SK-N-SH (cell line): ENCODE measurements around the gene DEAF1. TPM values are rescaled to one million over a fixed set of nuclear protein-coding genes. Genes with fewer than 3 reads are reported as not detected.

ENCODE experiments used
- CTCF ChIA-PET: fragments of 300-600, 350-600 bp; formaldehyde crosslinking; extraction: SDS; loops from one replicate; lab custom pipeline; 2021; lab: Yijun Ruan, JAX
- POLR2A ChIA-PET: fragments of 350-600 bp; sonication (Branson Sonifier 250); formaldehyde crosslinking; extraction: SDS; loops from one replicate; lab custom pipeline; 2020; ENCODE audit warnings: antibody characterized with exemption, inconsistent platforms; lab: Yijun Ruan, JAX
- DNase-seq: peaks from one replicate; pipeline ENCODE4 v3.0.0; 2012
- H2AFZ ChIP-seq: fragments of 200-600 bp; sonication (generic); 2 replicates; pipeline ENCODE4 v1.8.1; 2016; ENCODE audit warnings: antibody characterized with exemption, mild to moderate bottlenecking, low read depth
- H3F3A ChIP-seq: fragments of 200-600 bp; sonication (generic); replicated peaks from 2 replicates; pipeline ENCODE3; 2016; ENCODE audit warnings: antibody characterized with exemption, mild to moderate bottlenecking; ENCODE audit not compliant: insufficient read depth
- H3K27ac ChIP-seq, 2 experiments: fragments of 200-500 bp in 1 of 2; fragments of 200-600 bp in 1 of 2; sonication (Bioruptor generic) in 1 of 2; sonication (generic), shearing (Covaris generic) in 1 of 2; 2 replicates each; pipeline versions ENCODE4 v1.5.1 to v1.6.1; 2014 to 2016; ENCODE audit warnings: low read depth in 2 of 2, inconsistent platforms in 1 of 2, low read length in 1 of 2, mild to moderate bottlenecking in 1 of 2, mixed read lengths in 1 of 2
- H3K27me3 ChIP-seq: fragments of 200-600 bp; sonication (generic), shearing (Covaris generic); 2 replicates; pipeline ENCODE4 v1.6.1; 2016; ENCODE audit warnings: mixed run types; ENCODE audit not compliant: insufficient read depth
- H3K36me3 ChIP-seq, 2 experiments: fragments of 200-500 bp in 1 of 2; fragments of 200-600 bp in 1 of 2; sonication (Bioruptor generic) in 1 of 2; sonication (generic) in 1 of 2; replicated peaks in 1 of 2; 2 replicates each; pipeline versions ENCODE3 to v1.5.1; 2014 to 2016; ENCODE audit warnings: low read length in 1 of 2, mild to moderate bottlenecking in 1 of 2; ENCODE audit not compliant: insufficient read depth in 2 of 2, control insufficient read depth in 1 of 2
- H3K4me1 ChIP-seq, 2 experiments: fragments of 200-500 bp in 1 of 2; fragments of 200-600 bp in 1 of 2; sonication (Bioruptor generic) in 1 of 2; sonication (generic), shearing (Covaris generic) in 1 of 2; 2 replicates each; pipeline versions ENCODE4 v1.5.1 to v1.6.1; 2014 to 2016; ENCODE audit warnings: low read depth in 1 of 2, low read length in 1 of 2, mixed run types in 1 of 2; ENCODE audit not compliant: insufficient read depth in 2 of 2, control insufficient read depth in 1 of 2
- H3K4me2 ChIP-seq: fragments of 200-600 bp; sonication (generic), shearing (Covaris generic); 2 replicates; pipeline ENCODE4 v1.6.1; 2017; ENCODE audit warnings: mixed run types
- H3K4me3 ChIP-seq, 2 experiments: fragments of 200-500 bp in 1 of 2; fragments of 200-600 bp in 1 of 2; sonication (Bioruptor generic) in 1 of 2; sonication (generic), shearing (Covaris generic) in 1 of 2; 2 replicates each; pipeline versions ENCODE4 v1.5.1 to v1.8.1; 2014 to 2016; ENCODE audit warnings: low read depth in 2 of 2, inconsistent platforms in 1 of 2, low read length in 1 of 2, mild to moderate bottlenecking in 1 of 2, mixed read lengths in 1 of 2, moderate library complexity in 1 of 2
- H3K79me2 ChIP-seq: fragments of 200-600 bp; sonication (generic); 2 replicates; pipeline ENCODE4 v1.8.1; 2017; ENCODE audit warnings: mild to moderate bottlenecking; ENCODE audit not compliant: insufficient read depth
- H3K9ac ChIP-seq: fragments of 200-600 bp; sonication (generic); 2 replicates; pipeline ENCODE4 v1.6.1; 2017; ENCODE audit warnings: mixed run types
- H3K9me2 ChIP-seq: fragments of 200-600 bp; sonication (generic); 2 replicates; pipeline ENCODE4 v1.6.1; 2017; ENCODE audit warnings: mixed run types
- H3K9me3 ChIP-seq: fragments of 200-600 bp; sonication (generic); 2 replicates; pipeline ENCODE4 v1.6.1; 2017; ENCODE audit warnings: mixed run types, mild to moderate bottlenecking, moderate library complexity
- H4K20me1 ChIP-seq: fragments of 200-600 bp; sonication (generic); 2 replicates; pipeline ENCODE4 v1.6.1; 2017; ENCODE audit warnings: mild to moderate bottlenecking, mixed run types; ENCODE audit not compliant: insufficient read depth
- CHD2 ChIP-seq: fragments of 150-350 bp; IDR thresholded peaks from 2 replicates; pipeline ENCODE4 v1.6.1; 2018; ENCODE audit warnings: low read length; ENCODE audit not compliant: partially characterized antibody
- FOXM1 ChIP-seq: IDR thresholded peaks from 2 replicates; pipeline ENCODE4 v1.4.0; 2012; ENCODE audit warnings: low read depth, mild to moderate bottlenecking
- GABPA ChIP-seq: IDR thresholded peaks from 2 replicates; pipeline ENCODE4 v1.4.0; 2012; ENCODE audit warnings: low read depth, mild to moderate bottlenecking
- GATA2 ChIP-seq: sonication (generic); formaldehyde crosslinking; IDR thresholded peaks from 2 replicates; pipeline ENCODE4 v1.5.0; 2020; ENCODE audit warnings: mild to moderate bottlenecking, missing genetic modification reagents
- JUND ChIP-seq: IDR thresholded peaks from 2 replicates; pipeline ENCODE4 v1.4.0; 2012
- MEF2A ChIP-seq: IDR thresholded peaks from 2 replicates; pipeline ENCODE4 v1.4.0; 2012; ENCODE audit warnings: low read depth, borderline replicate concordance
- NFIC ChIP-seq: IDR thresholded peaks from 2 replicates; pipeline ENCODE4 v1.4.0; 2012; ENCODE audit warnings: borderline replicate concordance
- RAD21 ChIP-seq: IDR thresholded peaks from 2 replicates; pipeline ENCODE4 v1.6.1; 2012; ENCODE audit warnings: mild to moderate bottlenecking, low read length
- RCOR1 ChIP-seq: fragments of 150-350 bp; IDR thresholded peaks from 2 replicates; pipeline ENCODE4 v1.6.1; 2017; ENCODE audit warnings: antibody characterized with exemption, low read length
- RFX5 ChIP-seq: IDR thresholded peaks from 2 replicates; pipeline ENCODE4 v1.6.1; 2012; ENCODE audit warnings: mild to moderate bottlenecking, improper control_type of control experiment, low read length
- RXRA ChIP-seq: IDR thresholded peaks from 2 replicates; pipeline ENCODE4 v1.4.0; 2012; ENCODE audit warnings: low read depth, mild to moderate bottlenecking, borderline replicate concordance
- SMC3 ChIP-seq: IDR thresholded peaks from 2 replicates; pipeline ENCODE4 v1.6.1; 2012; ENCODE audit warnings: low read depth, low read length, improper control_type of control experiment
- TAF1 ChIP-seq: IDR thresholded peaks from 2 replicates; pipeline ENCODE4 v1.6.1; 2012; ENCODE audit warnings: low read depth, mild to moderate bottlenecking, low read length, moderate library complexity, borderline replicate concordance
- TCF12 ChIP-seq: IDR thresholded peaks from 2 replicates; pipeline ENCODE4 v1.4.0; 2012
- YY1 ChIP-seq: IDR thresholded peaks from 2 replicates; pipeline ENCODE4 v1.4.0; 2012; ENCODE audit warnings: low read depth, mild to moderate bottlenecking
- WGBS: methylation state at CpG from one replicate; pipeline ENCODE4 v1.1.6; 2017; ENCODE audit warnings: low lambda C conversion rate; 5-methylcytosine and 5-hydroxymethylcytosine counted together
- polyA plus RNA-seq, 3 experiments: library from polyadenylated mRNA; depleted of rRNA; stranded (reverse); fragments of >200 nt; gene quantifications; 2 replicates each; pipeline ENCODE4 v1.2.3, GENCODE V29; 2012
- TF ChIP-seq, protein P1 (sequence below): IDR thresholded peaks from 2 replicates; pipeline ENCODE4 v1.4.0; 2012; ENCODE audit warnings: low read depth
- TF ChIP-seq, protein P2 (sequence below): IDR thresholded peaks from 2 replicates; pipeline ENCODE4 v1.4.0; 2012; ENCODE audit warnings: low read depth, borderline replicate concordance
- TF ChIP-seq, protein P3 (sequence below): IDR thresholded peaks from 2 replicates; pipeline ENCODE4; 2012
- TF ChIP-seq, protein P4 (sequence below): IDR thresholded peaks from 2 replicates; pipeline ENCODE4 v1.6.1; 2012; ENCODE audit warnings: mild to moderate bottlenecking, low read depth, low read length, moderate library complexity
- TF ChIP-seq, protein P5 (sequence below): fragments of 150-350 bp; IDR thresholded peaks from 2 replicates; pipeline ENCODE4 v1.6.1; 2017; ENCODE audit warnings: antibody characterized with exemption, low read length, low read depth, borderline replicate concordance

Gene DEAF1
- polyA plus RNA-seq, 1 of the 3 experiments (the other 2 are of a cell fraction): 40.6 TPM

DNA sequence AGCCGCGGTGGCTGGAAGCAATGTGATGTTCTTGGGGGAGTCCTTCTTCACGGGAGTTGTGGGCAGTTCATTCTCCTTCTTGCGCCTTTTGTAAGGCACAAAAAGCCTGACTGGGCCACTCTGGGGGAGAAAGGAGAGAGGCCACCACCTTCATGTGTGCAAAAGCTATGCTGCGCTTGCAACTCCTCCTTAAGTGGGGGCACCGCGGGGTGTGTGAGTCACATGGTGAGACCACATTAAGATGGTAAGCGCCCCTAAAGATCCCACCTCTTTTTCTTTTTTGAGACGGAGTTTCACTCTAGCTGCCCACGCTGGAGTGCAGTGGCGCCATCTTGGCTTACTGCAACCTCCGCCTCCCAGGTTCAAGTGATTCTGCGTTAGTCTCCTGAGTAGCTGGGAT lies 14.1 kb downstream of the DEAF1 start:
- DNase-seq: no peak
- no peaks in the 10 kb centered on the region for H3K79me2 ChIP-seq
- H3K4me2 ChIP-seq: no peak overlapping the region
- H3K4me1 ChIP-seq: peaks cover 0 to 12% of the 10 kb centered on the region in 2 experiments; a peak in 1 of 4 replicates
- H4K20me1 ChIP-seq: no peaks in the 10 kb centered on the region
- no peak overlapping the region for H3K27ac ChIP-seq
- no peak overlapping the region for H3K9ac ChIP-seq
- H2AFZ ChIP-seq: no peak overlapping the region
- no peak overlapping the region for H3K4me3 ChIP-seq
- H3K9me3 ChIP-seq: no peaks in the 10 kb centered on the region
- no peaks in the 10 kb centered on the region for H3F3A ChIP-seq
- H3K27me3 ChIP-seq: no peaks in the 10 kb centered on the region
- ChIA-PET CTCF (interaction anchor here (0.9 to 1.6 kb wide), 4 partner anchors 19 to 48 kb away, joined by 3 to 5 read pairs (median 3); no protein-coding TSS in a partner anchor), POLR2A (no interaction called here)
- H3K36me3 ChIP-seq: peaks cover 22 to 41% of the 10 kb centered on the region in 2 experiments
- H3K9me2 ChIP-seq: no peaks in the 10 kb centered on the region
- WGBS: 92% methylated on average over 10 of the region's 13 CpGs
- no peak for TF ChIP-seq YY1
- TF ChIP-seq GATA2 (CRISPR knock-in tag): no peak
- no peak for TF ChIP-seq RFX5
- no peak for TF ChIP-seq TCF12
- no peak for TF ChIP-seq GABPA
- TF ChIP-seq FOXM1: no peak
- no peak for TF ChIP-seq RAD21
- no peak for TF ChIP-seq NFIC
- no peak for TF ChIP-seq CHD2
- TF ChIP-seq RCOR1: no peak
- no peak for TF ChIP-seq RXRA
- no peak for TF ChIP-seq SMC3
- TF ChIP-seq, protein P1, sequence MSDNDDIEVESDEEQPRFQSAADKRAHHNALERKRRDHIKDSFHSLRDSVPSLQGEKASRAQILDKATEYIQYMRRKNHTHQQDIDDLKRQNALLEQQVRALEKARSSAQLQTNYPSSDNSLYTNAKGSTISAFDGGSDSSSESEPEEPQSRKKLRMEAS: no peak
- TF ChIP-seq, protein P2, sequence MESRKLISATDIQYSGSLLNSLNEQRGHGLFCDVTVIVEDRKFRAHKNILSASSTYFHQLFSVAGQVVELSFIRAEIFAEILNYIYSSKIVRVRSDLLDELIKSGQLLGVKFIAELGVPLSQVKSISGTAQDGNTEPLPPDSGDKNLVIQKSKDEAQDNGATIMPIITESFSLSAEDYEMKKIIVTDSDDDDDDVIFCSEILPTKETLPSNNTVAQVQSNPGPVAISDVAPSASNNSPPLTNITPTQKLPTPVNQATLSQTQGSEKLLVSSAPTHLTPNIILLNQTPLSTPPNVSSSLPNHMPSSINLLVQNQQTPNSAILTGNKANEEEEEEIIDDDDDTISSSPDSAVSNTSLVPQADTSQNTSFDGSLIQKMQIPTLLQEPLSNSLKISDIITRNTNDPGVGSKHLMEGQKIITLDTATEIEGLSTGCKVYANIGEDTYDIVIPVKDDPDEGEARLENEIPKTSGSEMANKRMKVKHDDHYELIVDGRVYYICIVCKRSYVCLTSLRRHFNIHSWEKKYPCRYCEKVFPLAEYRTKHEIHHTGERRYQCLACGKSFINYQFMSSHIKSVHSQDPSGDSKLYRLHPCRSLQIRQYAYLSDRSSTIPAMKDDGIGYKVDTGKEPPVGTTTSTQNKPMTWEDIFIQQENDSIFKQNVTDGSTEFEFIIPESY: no peak
- no peak for TF ChIP-seq JUND
- no peak for TF ChIP-seq MEF2A
- TF ChIP-seq, protein P3, sequence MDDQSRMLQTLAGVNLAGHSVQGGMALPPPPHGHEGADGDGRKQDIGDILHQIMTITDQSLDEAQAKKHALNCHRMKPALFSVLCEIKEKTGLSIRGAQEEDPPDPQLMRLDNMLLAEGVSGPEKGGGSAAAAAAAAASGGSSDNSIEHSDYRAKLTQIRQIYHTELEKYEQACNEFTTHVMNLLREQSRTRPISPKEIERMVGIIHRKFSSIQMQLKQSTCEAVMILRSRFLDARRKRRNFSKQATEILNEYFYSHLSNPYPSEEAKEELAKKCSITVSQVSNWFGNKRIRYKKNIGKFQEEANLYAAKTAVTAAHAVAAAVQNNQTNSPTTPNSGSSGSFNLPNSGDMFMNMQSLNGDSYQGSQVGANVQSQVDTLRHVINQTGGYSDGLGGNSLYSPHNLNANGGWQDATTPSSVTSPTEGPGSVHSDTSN: no peak
- TF ChIP-seq, protein P4, sequence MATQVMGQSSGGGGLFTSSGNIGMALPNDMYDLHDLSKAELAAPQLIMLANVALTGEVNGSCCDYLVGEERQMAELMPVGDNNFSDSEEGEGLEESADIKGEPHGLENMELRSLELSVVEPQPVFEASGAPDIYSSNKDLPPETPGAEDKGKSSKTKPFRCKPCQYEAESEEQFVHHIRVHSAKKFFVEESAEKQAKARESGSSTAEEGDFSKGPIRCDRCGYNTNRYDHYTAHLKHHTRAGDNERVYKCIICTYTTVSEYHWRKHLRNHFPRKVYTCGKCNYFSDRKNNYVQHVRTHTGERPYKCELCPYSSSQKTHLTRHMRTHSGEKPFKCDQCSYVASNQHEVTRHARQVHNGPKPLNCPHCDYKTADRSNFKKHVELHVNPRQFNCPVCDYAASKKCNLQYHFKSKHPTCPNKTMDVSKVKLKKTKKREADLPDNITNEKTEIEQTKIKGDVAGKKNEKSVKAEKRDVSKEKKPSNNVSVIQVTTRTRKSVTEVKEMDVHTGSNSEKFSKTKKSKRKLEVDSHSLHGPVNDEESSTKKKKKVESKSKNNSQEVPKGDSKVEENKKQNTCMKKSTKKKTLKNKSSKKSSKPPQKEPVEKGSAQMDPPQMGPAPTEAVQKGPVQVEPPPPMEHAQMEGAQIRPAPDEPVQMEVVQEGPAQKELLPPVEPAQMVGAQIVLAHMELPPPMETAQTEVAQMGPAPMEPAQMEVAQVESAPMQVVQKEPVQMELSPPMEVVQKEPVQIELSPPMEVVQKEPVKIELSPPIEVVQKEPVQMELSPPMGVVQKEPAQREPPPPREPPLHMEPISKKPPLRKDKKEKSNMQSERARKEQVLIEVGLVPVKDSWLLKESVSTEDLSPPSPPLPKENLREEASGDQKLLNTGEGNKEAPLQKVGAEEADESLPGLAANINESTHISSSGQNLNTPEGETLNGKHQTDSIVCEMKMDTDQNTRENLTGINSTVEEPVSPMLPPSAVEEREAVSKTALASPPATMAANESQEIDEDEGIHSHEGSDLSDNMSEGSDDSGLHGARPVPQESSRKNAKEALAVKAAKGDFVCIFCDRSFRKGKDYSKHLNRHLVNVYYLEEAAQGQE: no peak
- TF ChIP-seq, protein P5, sequence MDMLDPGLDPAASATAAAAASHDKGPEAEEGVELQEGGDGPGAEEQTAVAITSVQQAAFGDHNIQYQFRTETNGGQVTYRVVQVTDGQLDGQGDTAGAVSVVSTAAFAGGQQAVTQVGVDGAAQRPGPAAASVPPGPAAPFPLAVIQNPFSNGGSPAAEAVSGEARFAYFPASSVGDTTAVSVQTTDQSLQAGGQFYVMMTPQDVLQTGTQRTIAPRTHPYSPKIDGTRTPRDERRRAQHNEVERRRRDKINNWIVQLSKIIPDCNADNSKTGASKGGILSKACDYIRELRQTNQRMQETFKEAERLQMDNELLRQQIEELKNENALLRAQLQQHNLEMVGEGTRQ: no peak
- TF ChIP-seq TAF1: no peak
